A673 (cell line): Measurements from ENCODE around the gene UQCRHL.
"Not testable (repeated sequence)": the region's sequence is repeated elsewhere in the genome, so short reads cannot be mapped to it uniquely, and the experiment has no call there.

Source experiments
- EZH2 ChIP-seq: fragments of 200-600 bp; sonication (generic); IDR thresholded peaks from 2 replicates; pipeline ENCODE4 v1.6.1; 2017; ENCODE audit warnings: borderline replicate concordance, low read depth, mild to moderate bottlenecking, mixed read lengths, antibody characterized with exemption, low read length; ENCODE audit not compliant: poor library complexity, severe bottlenecking
- TF ChIP-seq, protein P1 (sequence below): fragments of 300-800, 200-600 bp; sonication (generic); conservative IDR thresholded peaks from 2 replicates; pipeline ENCODE4 v1.5.1; 2017; ENCODE audit warnings: low read depth, mild to moderate bottlenecking, antibody characterized with exemption, low read length, moderate library complexity, mixed read lengths

GRCh38 chr1:15827567-15827966, 20.1 kb upstream of the UQCRHL start:
- TF ChIP-seq, protein P1, sequence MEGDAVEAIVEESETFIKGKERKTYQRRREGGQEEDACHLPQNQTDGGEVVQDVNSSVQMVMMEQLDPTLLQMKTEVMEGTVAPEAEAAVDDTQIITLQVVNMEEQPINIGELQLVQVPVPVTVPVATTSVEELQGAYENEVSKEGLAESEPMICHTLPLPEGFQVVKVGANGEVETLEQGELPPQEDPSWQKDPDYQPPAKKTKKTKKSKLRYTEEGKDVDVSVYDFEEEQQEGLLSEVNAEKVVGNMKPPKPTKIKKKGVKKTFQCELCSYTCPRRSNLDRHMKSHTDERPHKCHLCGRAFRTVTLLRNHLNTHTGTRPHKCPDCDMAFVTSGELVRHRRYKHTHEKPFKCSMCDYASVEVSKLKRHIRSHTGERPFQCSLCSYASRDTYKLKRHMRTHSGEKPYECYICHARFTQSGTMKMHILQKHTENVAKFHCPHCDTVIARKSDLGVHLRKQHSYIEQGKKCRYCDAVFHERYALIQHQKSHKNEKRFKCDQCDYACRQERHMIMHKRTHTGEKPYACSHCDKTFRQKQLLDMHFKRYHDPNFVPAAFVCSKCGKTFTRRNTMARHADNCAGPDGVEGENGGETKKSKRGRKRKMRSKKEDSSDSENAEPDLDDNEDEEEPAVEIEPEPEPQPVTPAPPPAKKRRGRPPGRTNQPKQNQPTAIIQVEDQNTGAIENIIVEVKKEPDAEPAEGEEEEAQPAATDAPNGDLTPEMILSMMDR = not testable (repeated sequence)
- TF ChIP-seq EZH2 = not testable (repeated sequence)
